ENCODE measurements around the gene TMF1. TPM values are rescaled to one million over a fixed set of nuclear protein-coding genes. Genes with fewer than 3 reads are reported as not detected.
A peak's percentile ranks its signal among the peaks of the same experiment; 100 is the strongest.

Gene TMF1
- total RNA-seq, 1 donor from 2014 or later, result 34.6 TPM

DNA sequence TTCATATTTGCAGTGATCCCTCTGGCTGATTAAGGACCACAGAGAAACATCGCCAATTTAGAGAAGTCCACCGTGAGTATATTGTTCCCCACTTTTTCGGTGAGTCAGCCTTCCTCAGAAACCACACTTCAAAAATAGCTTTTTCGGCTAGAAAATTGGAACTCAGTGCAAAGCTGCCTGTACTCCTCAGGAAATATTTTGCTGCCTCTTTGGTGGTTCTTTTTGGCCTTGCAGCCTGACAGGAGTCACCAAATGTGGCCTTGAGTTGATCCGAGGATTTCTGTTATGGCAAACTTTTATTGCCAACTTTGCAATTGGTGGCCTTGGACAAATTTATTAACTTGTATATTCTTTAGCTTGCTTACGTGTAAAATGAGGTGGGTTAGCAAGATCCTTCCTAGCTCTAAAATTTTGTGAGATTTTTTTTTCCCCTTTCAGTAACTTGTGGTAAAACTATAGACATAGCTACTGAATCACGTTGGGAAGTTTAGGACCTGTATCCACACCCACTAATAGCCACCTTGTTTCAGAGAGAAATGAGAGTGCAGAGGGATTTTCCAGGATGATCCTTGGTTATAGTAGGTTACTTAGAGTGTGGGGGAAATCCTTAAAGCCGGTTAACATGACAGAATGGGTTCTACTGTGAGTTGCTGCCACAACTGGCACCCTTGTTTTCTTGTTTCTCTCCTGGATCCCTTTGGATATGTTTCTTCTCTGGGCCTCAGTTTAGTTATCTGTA is 42.5 kb upstream of the TMF1 start:
- H3K4me3 Mint-ChIP-seq, result no peak overlapping the region
- H3K9me3 Mint-ChIP-seq, result no peaks in the 10 kb centered on the region
- no peak overlapping the region for H3K27ac Mint-ChIP-seq

DNA sequence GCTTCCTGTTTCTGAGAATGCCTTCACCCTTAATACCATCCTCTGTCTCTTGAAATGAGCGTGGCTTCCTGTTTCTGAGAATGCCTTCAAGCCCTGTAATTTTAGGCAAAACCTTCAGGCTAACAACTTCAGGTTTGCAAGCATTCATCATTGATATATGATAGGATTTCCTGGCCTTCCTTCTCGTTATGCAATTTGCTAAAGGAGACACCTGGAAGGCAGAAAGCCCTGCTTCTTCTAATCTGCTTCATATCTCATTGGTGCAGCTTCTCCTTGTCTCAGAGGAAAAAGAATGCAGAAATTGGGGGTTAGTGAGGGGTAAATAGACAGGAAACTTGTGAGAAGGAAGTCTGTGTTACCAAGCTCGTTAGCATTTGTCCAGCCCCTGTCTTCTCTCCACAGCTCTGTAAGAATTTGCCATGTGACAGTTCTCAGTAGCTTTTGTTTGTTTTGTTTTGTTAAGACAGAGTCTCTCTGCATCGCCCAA is 39.9 kb upstream of the TMF1 start:
- Mint-ChIP-seq H3K4me3 (no peak overlapping the region), H3K9me3 (no peaks in the 10 kb centered on the region)

More for the DNA sequence above, 42.5 kb upstream of the TMF1 start:
- no peaks in the 10 kb centered on the region for H3K27me3 Mint-ChIP-seq
- H3K36me3 Mint-ChIP-seq, result peaks cover 9% of the 10 kb centered on the region
- TF ChIP-seq, protein P1, sequence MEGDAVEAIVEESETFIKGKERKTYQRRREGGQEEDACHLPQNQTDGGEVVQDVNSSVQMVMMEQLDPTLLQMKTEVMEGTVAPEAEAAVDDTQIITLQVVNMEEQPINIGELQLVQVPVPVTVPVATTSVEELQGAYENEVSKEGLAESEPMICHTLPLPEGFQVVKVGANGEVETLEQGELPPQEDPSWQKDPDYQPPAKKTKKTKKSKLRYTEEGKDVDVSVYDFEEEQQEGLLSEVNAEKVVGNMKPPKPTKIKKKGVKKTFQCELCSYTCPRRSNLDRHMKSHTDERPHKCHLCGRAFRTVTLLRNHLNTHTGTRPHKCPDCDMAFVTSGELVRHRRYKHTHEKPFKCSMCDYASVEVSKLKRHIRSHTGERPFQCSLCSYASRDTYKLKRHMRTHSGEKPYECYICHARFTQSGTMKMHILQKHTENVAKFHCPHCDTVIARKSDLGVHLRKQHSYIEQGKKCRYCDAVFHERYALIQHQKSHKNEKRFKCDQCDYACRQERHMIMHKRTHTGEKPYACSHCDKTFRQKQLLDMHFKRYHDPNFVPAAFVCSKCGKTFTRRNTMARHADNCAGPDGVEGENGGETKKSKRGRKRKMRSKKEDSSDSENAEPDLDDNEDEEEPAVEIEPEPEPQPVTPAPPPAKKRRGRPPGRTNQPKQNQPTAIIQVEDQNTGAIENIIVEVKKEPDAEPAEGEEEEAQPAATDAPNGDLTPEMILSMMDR (conservative IDR thresholded peaks at IDR 0.05), result no peak
- DNase-seq (ENCODE audit: extremely low spot score, unreplicated experiment), result no peak
- peaks cover 26% of the 10 kb centered on the region for H3K4me1 Mint-ChIP-seq (ENCODE audit: unreplicated experiment)

DNA sequence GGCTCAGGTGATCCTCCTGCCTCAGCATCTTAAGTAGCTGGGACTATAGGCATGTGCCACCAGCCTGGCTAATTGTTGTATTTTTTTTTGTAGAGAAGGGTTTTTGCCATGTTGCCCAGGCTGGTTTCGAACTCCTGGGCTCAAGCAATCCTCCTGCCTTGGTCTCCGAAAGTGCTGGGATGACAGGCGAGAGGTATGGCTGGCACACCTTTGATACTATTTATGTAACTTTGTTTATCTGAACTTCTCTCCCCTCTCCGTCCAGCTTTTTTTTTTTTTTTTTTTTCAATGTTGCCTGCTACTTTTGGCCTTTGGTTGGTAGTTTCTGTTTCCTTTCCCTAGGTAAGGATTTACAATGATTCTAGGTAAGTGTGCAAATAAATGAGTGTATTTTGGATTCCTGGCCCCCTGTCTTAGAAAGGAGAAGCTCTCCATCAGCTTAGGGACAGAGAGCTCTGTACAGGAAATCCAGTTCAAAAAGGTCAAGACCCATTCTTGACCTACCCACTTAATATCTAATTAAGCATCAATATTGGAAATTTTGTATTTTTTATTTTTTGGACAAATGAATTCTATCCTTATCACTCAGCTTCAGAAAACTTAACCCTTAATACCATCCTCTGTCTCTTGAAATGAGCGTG is 39.4 kb upstream of the TMF1 start:
- H3K27ac Mint-ChIP-seq, result peak overlapping the region; percentile 37
- DNase-seq (ENCODE audit: extremely low spot score, unreplicated experiment), result no peak
- H3K4me3 Mint-ChIP-seq, result no peak overlapping the region
- TF ChIP-seq, protein P1 (conservative IDR thresholded peaks at IDR 0.05), result no peak
- H3K27me3 Mint-ChIP-seq, result no peaks in the 10 kb centered on the region
- no peaks in the 10 kb centered on the region for H3K9me3 Mint-ChIP-seq
- peaks cover 3% of the 10 kb centered on the region for H3K36me3 Mint-ChIP-seq
- peaks cover 35% of the 10 kb centered on the region for H3K4me1 Mint-ChIP-seq (ENCODE audit: unreplicated experiment)

More for the DNA sequence above, 39.9 kb upstream of the TMF1 start:
- Mint-ChIP-seq H3K27ac (peak overlapping the region; percentile 19), H3K36me3 (peaks cover 3% of the 10 kb centered on the region), H3K27me3 (no peaks in the 10 kb centered on the region), H3K4me1 (ENCODE audit: unreplicated experiment) (peaks cover 35% of the 10 kb centered on the region)
- no peak for DNase-seq (ENCODE audit: extremely low spot score, unreplicated experiment)
- TF ChIP-seq, protein P1 (conservative IDR thresholded peaks at IDR 0.05), result no peak

DNA sequence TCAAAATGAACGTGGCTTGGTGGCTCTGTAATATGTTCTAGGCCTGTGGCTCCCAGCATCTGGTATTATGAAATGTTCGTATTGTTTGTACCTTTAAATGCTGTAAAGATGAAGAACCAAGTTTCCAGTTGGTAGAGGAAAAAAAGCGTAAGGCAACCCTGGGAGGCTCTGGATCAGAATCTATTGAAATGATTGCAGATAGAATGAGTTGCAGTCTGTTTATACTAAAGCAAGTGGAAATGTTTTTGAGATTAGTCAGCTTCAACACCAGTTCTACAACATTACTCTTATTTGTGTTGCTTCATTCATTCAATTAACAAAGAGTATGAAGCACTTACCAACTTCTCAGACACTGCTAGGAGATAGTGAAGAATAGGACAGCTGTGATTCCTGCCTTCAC is 37.9 kb upstream of the TMF1 start:
- TF ChIP-seq, protein P1 (conservative IDR thresholded peaks at IDR 0.05), result no peak
- Mint-ChIP-seq H3K27ac (peak overlapping the region; percentile 46), H3K4me3 (peak overlapping the region; percentile 16), H3K36me3 (peaks cover 3% of the 10 kb centered on the region), H3K27me3 (no peaks in the 10 kb centered on the region), H3K9me3 (no peaks in the 10 kb centered on the region), H3K4me1 (ENCODE audit: unreplicated experiment) (peaks cover 37% of the 10 kb centered on the region)
- DNase-seq (ENCODE audit: extremely low spot score, unreplicated experiment), result no peak

DNA sequence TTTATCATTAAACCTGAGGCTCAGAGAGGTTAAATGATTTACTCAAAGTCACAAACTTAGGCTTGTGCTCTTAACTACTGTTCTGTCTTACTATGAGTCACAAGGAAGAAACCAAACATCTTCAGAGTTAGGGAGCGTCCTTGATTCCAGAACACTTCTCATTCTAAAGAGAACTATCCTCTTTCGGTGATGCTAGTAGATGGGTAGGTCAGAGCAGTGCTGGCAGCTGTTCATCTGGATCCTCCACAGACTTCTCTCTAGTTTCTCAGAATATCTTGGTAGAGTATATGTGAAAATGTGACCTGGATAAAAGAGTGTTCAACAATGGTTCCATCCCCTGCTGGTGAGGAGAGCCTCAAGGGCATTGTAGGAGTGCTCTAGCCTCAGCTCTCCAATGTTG is 35.9 kb upstream of the TMF1 start:
- H3K36me3 Mint-ChIP-seq, result peaks cover 3% of the 10 kb centered on the region
- H3K9me3 Mint-ChIP-seq, result no peaks in the 10 kb centered on the region
- TF ChIP-seq, protein P1 (conservative IDR thresholded peaks at IDR 0.05), result no peak
- H3K4me3 Mint-ChIP-seq, result peak overlapping the region; percentile 40
- no peak overlapping the region for H3K27ac Mint-ChIP-seq
- H3K27me3 Mint-ChIP-seq, result no peaks in the 10 kb centered on the region
- H3K4me1 Mint-ChIP-seq (ENCODE audit: unreplicated experiment), result peaks cover 49% of the 10 kb centered on the region
- DNase-seq (ENCODE audit: extremely low spot score, unreplicated experiment), result no peak
